SK-N-SH treated with all-trans-retinoic acid at 6 μM for 48 hours (cell line): ENCODE measurements around the gene AOC2.
"Not testable (repeated sequence)": the region's sequence is repeated elsewhere in the genome, so short reads cannot be mapped to it uniquely, and the experiment has no call there.

Source experiments
- ATAC-seq: fragments of 200-7000 bp; cut with Tn5 transposase; 3 replicates; pipeline ENCODE4 v1.9.1; 2020; ENCODE audit warnings: mild to moderate bottlenecking, moderate library complexity
- ARNTL ChIP-seq: fragments of 450-650 bp; formaldehyde crosslinking; IDR thresholded peaks from 2 replicates; pipeline ENCODE4 v1.5.0; 2020; ENCODE audit warnings: low read depth, mild to moderate bottlenecking, moderate library complexity, borderline replicate concordance
- BACH2 ChIP-seq: fragments of 250-450 bp; sonication (Bioruptor Pico); IDR thresholded peaks from 2 replicates; pipeline ENCODE4 v1.9.0; 2021; ENCODE audit warnings: mild to moderate bottlenecking, borderline replicate concordance
- CSDC2 ChIP-seq: fragments of 250-450 bp; sonication (Bioruptor Pico); IDR thresholded peaks from 2 replicates; pipeline ENCODE4 v1.5.0; 2020; ENCODE audit warnings: mild to moderate bottlenecking, moderate library complexity
- CSRNP3 ChIP-seq: fragments of 250-450 bp; sonication (Bioruptor Pico); IDR thresholded peaks from 2 replicates; pipeline ENCODE4 v1.5.1; 2021; ENCODE audit warnings: mild to moderate bottlenecking, moderate library complexity
- ESRRG ChIP-seq: fragments of 250-450 bp; sonication (Bioruptor Pico); IDR thresholded peaks from 2 replicates; pipeline ENCODE4 v1.6.1; 2021; ENCODE audit warnings: mild to moderate bottlenecking
- GLIS3 ChIP-seq: fragments of 250-450 bp; sonication (Bioruptor Pico); IDR thresholded peaks from 2 replicates; pipeline ENCODE4 v1.5.0; 2020; ENCODE audit warnings: mild to moderate bottlenecking, moderate library complexity
- ISL1 ChIP-seq: fragments of 250-450 bp; sonication (Bioruptor Pico); IDR thresholded peaks from 2 replicates; pipeline ENCODE4 v2.1.2; 2022; ENCODE audit warnings: mild to moderate bottlenecking, moderate library complexity
- OSR1 ChIP-seq: fragments of 250-450 bp; sonication (Bioruptor Pico); IDR thresholded peaks from 2 replicates; pipeline ENCODE4 v1.8.0; 2022; ENCODE audit warnings: moderate library complexity, mild to moderate bottlenecking, inconsistent platforms
- PATZ1 ChIP-seq: fragments of 250-450 bp; sonication (Bioruptor Pico); IDR thresholded peaks from 2 replicates; pipeline ENCODE4 v1.8.0; 2020; ENCODE audit warnings: mild to moderate bottlenecking, moderate library complexity, borderline replicate concordance
- POU6F1 ChIP-seq: fragments of 250-450 bp; sonication (Bioruptor Pico); IDR thresholded peaks from 2 replicates; pipeline ENCODE4 v1.8.0; 2021; ENCODE audit warnings: low read depth, mild to moderate bottlenecking, moderate library complexity, borderline replicate concordance
- PPARA ChIP-seq: fragments of 250-450 bp; sonication (Bioruptor Pico); IDR thresholded peaks from 2 replicates; pipeline ENCODE4 v1.5.0; 2020; ENCODE audit warnings: mild to moderate bottlenecking, borderline replicate concordance
- RARB ChIP-seq: fragments of 250-450 bp; sonication (Bioruptor Pico); IDR thresholded peaks from 2 replicates; pipeline ENCODE4 v1.8.0; 2021; ENCODE audit warnings: mild to moderate bottlenecking, moderate library complexity
- SNAI2 ChIP-seq: fragments of 250-450 bp; sonication (Bioruptor Pico); IDR thresholded peaks from 2 replicates; pipeline ENCODE4 v1.5.0; 2020; ENCODE audit warnings: mild to moderate bottlenecking, moderate library complexity
- TCF4 ChIP-seq: fragments of 250-450 bp; sonication (Bioruptor Pico); IDR thresholded peaks from 2 replicates; pipeline ENCODE4 v1.8.0; 2021; ENCODE audit warnings: mild to moderate bottlenecking, moderate library complexity, borderline replicate concordance
- TOX ChIP-seq: fragments of 250-450 bp; sonication (Bioruptor Pico); IDR thresholded peaks from 2 replicates; pipeline ENCODE4 v1.8.0; 2021; ENCODE audit warnings: mild to moderate bottlenecking, moderate library complexity, borderline replicate concordance
- TSHZ2 ChIP-seq: fragments of 250-450 bp; sonication (Bioruptor Pico); IDR thresholded peaks from 2 replicates; pipeline ENCODE4 v1.5.0; 2020; ENCODE audit warnings: mild to moderate bottlenecking, moderate library complexity
- ZC3H10 ChIP-seq: fragments of 250-450 bp; sonication (Bioruptor Pico); IDR thresholded peaks from 2 replicates; pipeline ENCODE4 v1.5.1; 2021; ENCODE audit warnings: mild to moderate bottlenecking, moderate library complexity
- ZFP30 ChIP-seq: fragments of 450-650 bp; formaldehyde crosslinking; IDR thresholded peaks from 2 replicates; pipeline ENCODE4 v1.5.0; 2022; ENCODE audit warnings: mild to moderate bottlenecking, moderate library complexity
- ZNF565 ChIP-seq: fragments of 450-650 bp; formaldehyde crosslinking; conservative IDR thresholded peaks from 2 replicates; pipeline ENCODE4 v1.5.0; 2020; ENCODE audit warnings: low read depth, mild to moderate bottlenecking, moderate library complexity
- ZNF8 ChIP-seq: fragments of 450-650 bp; formaldehyde crosslinking; IDR thresholded peaks from 2 replicates; pipeline ENCODE4 v1.5.0; 2020; ENCODE audit warnings: mild to moderate bottlenecking, moderate library complexity
- TF ChIP-seq, protein P1 (sequence below): fragments of 250-450 bp; sonication (Bioruptor Pico); IDR thresholded peaks from 2 replicates; pipeline ENCODE4 v1.5.1; 2020; ENCODE audit warnings: low read depth, mild to moderate bottlenecking, moderate library complexity

AOC2 gene

GRCh38 chr17:42882166-42882565 is 37.8 kb downstream of the AOC2 start:
- no peak for TF ChIP-seq ISL1 (CRISPR knock-in tag)
- TF ChIP-seq TOX (CRISPR knock-in tag): no peak
- TF ChIP-seq OSR1 (CRISPR knock-in tag): no peak
- TF ChIP-seq TCF4: no peak
- ATAC-seq: no peak

GRCh38 chr17:42883802-42884558 is 39.6 kb downstream of the AOC2 start:
- TF ChIP-seq CSRNP3 (CRISPR knock-in tag) (no peak), ZFP30 (CRISPR knock-in tag) (no peak), TSHZ2 (no peak), CSDC2 (CRISPR knock-in tag) (no peak), TCF4 (no peak), POU6F1 (no peak), ZC3H10 (CRISPR knock-in tag) (no peak), GLIS3 (CRISPR knock-in tag) (no peak), ARNTL (CRISPR knock-in tag) (no peak), ZNF8 (CRISPR knock-in tag) (no peak), RARB (CRISPR knock-in tag) (no peak), PATZ1 (CRISPR knock-in tag) (no peak), PPARA (CRISPR knock-in tag) (no peak), ISL1 (CRISPR knock-in tag) (no peak)
- TF ChIP-seq, protein P1, sequence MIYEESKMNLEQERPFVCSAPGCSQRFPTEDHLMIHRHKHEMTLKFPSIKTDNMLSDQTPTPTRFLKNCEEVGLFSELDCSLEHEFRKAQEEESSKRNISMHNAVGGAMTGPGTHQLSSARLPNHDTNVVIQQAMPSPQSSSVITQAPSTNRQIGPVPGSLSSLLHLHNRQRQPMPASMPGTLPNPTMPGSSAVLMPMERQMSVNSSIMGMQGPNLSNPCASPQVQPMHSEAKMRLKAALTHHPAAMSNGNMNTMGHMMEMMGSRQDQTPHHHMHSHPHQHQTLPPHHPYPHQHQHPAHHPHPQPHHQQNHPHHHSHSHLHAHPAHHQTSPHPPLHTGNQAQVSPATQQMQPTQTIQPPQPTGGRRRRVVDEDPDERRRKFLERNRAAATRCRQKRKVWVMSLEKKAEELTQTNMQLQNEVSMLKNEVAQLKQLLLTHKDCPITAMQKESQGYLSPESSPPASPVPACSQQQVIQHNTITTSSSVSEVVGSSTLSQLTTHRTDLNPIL (CRISPR knock-in tag): no peak
- ATAC-seq: no peak

DNA sequence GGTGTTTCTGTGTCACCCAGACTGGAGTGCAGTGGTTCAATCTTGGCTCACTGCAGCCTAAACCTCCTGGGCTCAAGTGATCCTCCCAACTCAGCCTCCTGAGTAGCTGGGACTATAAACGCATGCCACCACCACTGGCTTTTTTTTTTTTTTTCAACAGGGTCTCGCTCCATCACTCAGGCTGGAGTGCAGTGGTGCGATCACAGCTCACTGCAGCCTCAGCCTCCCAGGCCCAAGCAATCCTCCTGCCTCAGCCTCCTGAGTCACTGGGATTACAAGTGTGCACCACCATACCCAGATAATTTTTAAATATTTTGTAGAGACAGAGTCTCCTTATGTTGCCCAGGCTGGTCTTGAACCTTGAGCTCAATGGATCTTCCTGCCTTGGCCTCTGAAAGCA is 41.4 kb downstream of the AOC2 start:
- ATAC-seq: not testable (repeated sequence)

- no peak for ATAC-seq
- TF ChIP-seq, protein P1 (CRISPR knock-in tag): no peak
- TF ChIP-seq BACH2 (CRISPR knock-in tag): no peak
- TF ChIP-seq CSRNP3 (CRISPR knock-in tag): no peak
- TF ChIP-seq SNAI2: no peak
- no peak for TF ChIP-seq GLIS3 (CRISPR knock-in tag)
- no peak for TF ChIP-seq POU6F1
- TF ChIP-seq ZNF565 (CRISPR knock-in tag): no peak
- no peak for TF ChIP-seq ESRRG (CRISPR knock-in tag)
Measured at GRCh38 chr17:42886283-42887176, 42.1 kb downstream of the AOC2 start.
